BJ (cell line): ENCODE data around the gene STIM1. TPM values are rescaled to one million over a fixed set of nuclear protein-coding genes. Genes with fewer than 3 reads are reported as not detected.

Experiments used
- CTCF ChIA-PET: fragments of 350-600 bp; formaldehyde crosslinking; extraction: SDS; loops from one replicate; lab custom pipeline; 2021; ENCODE audit warnings: antibody characterized with exemption, inconsistent platforms; lab: Yijun Ruan, JAX
- POLR2A ChIA-PET: fragments of 300-600 bp; sonication (Branson Sonifier 250); formaldehyde crosslinking; extraction: SDS; loops from one replicate; lab custom pipeline; 2021; ENCODE audit warnings: antibody characterized with exemption; lab: Charles Lee
- DNase-seq: peaks from one replicate; pipeline ENCODE4 v3.0.0-alpha.2; 2011; ENCODE audit warnings: low read depth
- H3K27me3 ChIP-seq: 2 replicates; pipeline ENCODE4 v1.6.0; 2011; ENCODE audit warnings: low read length; ENCODE audit not compliant: control insufficient read depth, insufficient read depth
- H3K36me3 ChIP-seq: 2 replicates; pipeline ENCODE4 v1.5.1; 2011; ENCODE audit warnings: low read length; ENCODE audit not compliant: control insufficient read depth, insufficient read depth
- H3K4me3 ChIP-seq: 2 replicates; pipeline ENCODE4 v1.5.1; 2011; ENCODE audit warnings: low read depth, mild to moderate bottlenecking, control low read depth, low read length
- polyA plus RNA-seq: library from polyadenylated mRNA; depleted of rRNA; stranded (reverse); fragments of >200 nt; gene quantifications from 2 replicates; pipeline ENCODE4 v1.2.3, GENCODE V29; 2011
- TF ChIP-seq, protein P1 (sequence below): IDR thresholded peaks from 2 replicates; pipeline ENCODE4 v1.5.1; 2011; ENCODE audit warnings: low read depth, mild to moderate bottlenecking, control low read depth, inconsistent platforms, low read length, moderate library complexity; ENCODE audit not compliant: insufficient read depth

The STIM1 gene
- polyA plus RNA-seq, 1 experiment = 54.6 TPM

DNA sequence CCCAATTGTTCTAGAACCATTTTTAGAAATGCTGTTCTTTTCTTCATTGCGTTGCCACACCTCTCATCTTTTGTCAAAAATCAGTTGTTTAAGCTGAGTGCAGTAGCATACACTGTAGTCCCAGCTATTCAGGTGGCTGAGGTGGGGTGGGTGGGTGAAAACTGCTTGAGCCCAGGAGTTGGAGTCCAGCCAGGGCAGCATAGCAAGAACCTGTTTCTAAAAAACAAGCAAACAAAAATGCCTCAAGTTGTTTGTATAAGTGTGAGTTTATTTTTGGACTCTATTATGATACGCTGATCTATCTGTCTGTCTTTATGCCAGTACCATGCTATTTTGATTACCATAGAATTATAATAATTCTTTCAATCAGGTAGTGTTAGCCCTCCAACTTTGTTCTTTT lies 176.6 kb downstream of the STIM1 start:
- DNase-seq = no peak
- Histone ChIP-seq H3K4me3 (no peak overlapping the region), H3K27me3 (no peaks in the 10 kb centered on the region), H3K36me3 (no peaks in the 10 kb centered on the region)
- TF ChIP-seq, protein P1, sequence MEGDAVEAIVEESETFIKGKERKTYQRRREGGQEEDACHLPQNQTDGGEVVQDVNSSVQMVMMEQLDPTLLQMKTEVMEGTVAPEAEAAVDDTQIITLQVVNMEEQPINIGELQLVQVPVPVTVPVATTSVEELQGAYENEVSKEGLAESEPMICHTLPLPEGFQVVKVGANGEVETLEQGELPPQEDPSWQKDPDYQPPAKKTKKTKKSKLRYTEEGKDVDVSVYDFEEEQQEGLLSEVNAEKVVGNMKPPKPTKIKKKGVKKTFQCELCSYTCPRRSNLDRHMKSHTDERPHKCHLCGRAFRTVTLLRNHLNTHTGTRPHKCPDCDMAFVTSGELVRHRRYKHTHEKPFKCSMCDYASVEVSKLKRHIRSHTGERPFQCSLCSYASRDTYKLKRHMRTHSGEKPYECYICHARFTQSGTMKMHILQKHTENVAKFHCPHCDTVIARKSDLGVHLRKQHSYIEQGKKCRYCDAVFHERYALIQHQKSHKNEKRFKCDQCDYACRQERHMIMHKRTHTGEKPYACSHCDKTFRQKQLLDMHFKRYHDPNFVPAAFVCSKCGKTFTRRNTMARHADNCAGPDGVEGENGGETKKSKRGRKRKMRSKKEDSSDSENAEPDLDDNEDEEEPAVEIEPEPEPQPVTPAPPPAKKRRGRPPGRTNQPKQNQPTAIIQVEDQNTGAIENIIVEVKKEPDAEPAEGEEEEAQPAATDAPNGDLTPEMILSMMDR = no peak
- ChIA-PET POLR2A (no interaction called here), CTCF (no interaction called here)

DNA sequence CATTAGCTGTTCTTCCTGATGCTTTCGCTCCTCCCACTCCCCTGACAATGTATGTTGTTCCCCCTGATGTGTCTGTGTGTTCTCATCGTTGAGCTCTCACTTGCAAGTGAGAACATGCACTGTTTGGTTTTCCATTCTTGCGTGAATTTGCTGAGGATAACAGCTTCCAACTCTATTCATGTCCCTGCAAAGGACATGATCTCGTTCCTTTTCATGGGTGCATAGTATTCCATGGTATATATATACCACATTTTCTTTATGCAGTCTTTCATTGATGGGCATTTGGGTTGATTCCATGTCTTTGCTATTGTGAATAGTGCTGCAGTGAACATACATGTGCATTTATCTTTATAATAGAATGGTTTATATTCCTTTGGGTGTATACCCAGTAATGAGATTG lies 180.5 kb downstream of the STIM1 start:
- TF ChIP-seq, protein P1 = no peak
- CTCF ChIA-PET = interaction anchor here (0.6 to 1.2 kb wide), 2 partner anchors 181 to 194 kb away, joined by 3 read pairs; no protein-coding TSS in a partner anchor
- H3K36me3 ChIP-seq = no peaks in the 10 kb centered on the region
- no peak for DNase-seq
- H3K4me3 ChIP-seq = no peak overlapping the region
- POLR2A ChIA-PET = no interaction called here
- no peaks in the 10 kb centered on the region for H3K27me3 ChIP-seq

DNA sequence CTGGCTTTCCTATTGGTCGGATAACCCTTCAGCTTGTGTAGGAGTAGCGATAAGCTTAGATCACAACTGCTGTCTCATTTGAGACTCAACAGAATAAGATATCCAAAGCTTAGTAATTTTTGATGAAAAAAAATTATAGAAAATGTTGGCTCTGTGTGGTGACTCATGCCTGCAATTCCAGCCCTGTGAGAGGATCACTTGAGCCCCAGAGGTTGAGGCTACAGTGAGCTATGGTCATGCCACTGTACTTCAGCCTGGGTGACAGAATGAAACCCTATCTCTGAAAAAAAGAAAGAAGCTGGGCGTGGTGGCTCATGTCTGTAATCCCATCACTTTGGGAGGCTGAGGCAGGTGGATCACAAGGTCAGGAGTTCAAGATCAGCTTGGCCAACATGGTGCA lies 183.5 kb downstream of the STIM1 start:
- DNase-seq = no peak
- Histone ChIP-seq H3K4me3 (no peak overlapping the region), H3K27me3 (no peaks in the 10 kb centered on the region), H3K36me3 (no peaks in the 10 kb centered on the region)
- ChIA-PET CTCF (interaction anchor here (1.0 to 1.6 kb wide), 5 partner anchors 9 to 184 kb away, joined by 3 to 4 read pairs (median 3); partner anchors contain the start of gene STIM1), POLR2A (no interaction called here)
- TF ChIP-seq, protein P1 = no peak

DNA sequence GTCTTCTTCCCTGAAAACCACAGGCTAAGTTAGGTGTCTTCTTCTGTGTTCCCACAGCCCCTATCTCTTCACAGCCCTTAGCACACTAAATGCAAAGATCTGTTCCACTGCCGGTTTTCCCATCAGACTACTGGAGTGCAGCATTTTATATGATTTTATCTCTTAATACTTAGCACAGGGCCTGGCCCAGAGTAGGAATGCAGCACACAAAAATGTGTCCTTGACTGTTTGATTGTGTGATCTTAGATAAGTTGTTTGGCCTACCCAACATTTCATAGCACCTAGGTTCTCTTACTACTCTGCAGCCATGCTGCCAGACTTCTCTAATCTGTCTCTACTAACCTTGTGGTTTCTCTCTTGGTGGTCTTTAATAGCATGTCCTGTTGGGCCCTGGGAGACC lies 185.0 kb downstream of the STIM1 start:
- ChIA-PET POLR2A (no interaction called here), CTCF (interaction anchor here (1.1 to 1.9 kb wide), 2 partner anchors 27 to 186 kb away, joined by 3 to 5 read pairs; partner anchors contain the start of gene STIM1)
- DNase-seq = no peak
- Histone ChIP-seq H3K27me3 (no peaks in the 10 kb centered on the region), H3K36me3 (no peaks in the 10 kb centered on the region), H3K4me3 (no peak overlapping the region)
- TF ChIP-seq, protein P1 = no peak

DNA sequence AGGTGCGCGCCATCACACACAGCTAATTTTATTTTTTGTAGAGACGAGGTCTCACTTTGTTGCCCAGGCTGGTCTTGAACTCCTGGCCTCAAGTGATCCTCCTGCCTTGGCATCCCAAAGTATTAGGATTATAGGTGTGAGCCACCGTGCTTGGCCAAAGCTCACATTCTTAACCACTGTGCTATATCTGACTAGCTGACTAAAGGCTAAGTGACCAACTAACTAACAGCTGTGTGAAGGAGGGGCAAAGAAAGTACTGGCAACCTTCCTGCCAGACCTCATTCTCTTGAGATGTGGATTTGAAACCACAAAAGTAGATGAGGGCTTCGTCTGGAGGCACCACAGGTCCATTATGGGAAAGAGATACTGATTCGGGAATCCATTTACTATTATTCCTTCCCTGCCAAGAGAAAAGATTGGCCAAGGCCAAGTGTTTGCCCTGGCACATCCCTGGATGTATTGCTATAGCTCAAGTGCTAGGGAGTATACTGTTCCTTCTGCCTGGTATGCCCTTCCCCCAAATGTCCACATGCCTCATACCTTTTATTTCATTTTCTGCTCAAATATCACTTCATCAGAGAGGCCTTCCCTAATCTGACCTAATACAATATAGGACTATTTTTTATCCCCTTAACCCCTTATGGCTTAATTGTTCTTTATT lies 186.4 kb downstream of the STIM1 start:
- no peak overlapping the region for H3K4me3 ChIP-seq
- no peak for DNase-seq
- ChIA-PET CTCF (interaction anchor here (1.0 to 1.9 kb wide), 4 partner anchors 9 to 187 kb away, joined by 3 to 5 read pairs (median 4); partner anchors contain the start of gene STIM1), POLR2A (no interaction called here)
- H3K27me3 ChIP-seq = no peaks in the 10 kb centered on the region
- TF ChIP-seq, protein P1 = no peak
- H3K36me3 ChIP-seq = no peaks in the 10 kb centered on the region
